NCI-H1048 (cell line): ENCODE results near the gene ARMCX2.
"Not testable (repeated sequence)": the region's sequence is repeated elsewhere in the genome, so short reads cannot be mapped to it uniquely, and the experiment has no call there.

Experiments
- DNase-seq: peaks from one replicate; lab custom pipeline; 2025; lab: John Stamatoyannopoulos, UW

Gene ARMCX2

DNA sequence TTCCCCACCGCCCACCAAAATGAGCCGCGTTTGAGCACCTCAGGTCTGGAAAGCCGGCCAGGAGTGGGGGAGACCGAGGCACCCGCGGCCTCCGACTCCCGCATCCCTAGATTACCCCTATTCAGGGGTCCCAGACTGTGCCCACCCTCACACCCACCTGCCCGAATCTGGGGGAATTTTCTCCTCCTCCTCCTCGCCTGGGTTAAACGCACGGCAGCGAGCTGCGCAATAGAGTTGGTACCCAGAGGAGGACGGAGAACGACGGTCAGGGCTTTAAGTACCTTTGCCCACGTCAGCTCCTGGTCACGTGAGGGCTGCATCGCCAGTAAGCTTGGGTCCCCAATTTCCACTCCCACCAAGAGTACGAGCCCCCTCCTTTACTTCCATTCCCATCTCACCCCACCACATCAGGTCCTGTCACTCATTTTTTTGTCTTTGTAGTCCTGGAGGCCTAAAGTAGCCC lies at the start of gene ARMCX2:
TSS of gene ARMCX2 (minus strand) at position 250 of the 463 bp plus-strand sequence. CDS start 2,262 bp downstream, outside the sequence.
- DNase-seq, result no peak

DNA sequence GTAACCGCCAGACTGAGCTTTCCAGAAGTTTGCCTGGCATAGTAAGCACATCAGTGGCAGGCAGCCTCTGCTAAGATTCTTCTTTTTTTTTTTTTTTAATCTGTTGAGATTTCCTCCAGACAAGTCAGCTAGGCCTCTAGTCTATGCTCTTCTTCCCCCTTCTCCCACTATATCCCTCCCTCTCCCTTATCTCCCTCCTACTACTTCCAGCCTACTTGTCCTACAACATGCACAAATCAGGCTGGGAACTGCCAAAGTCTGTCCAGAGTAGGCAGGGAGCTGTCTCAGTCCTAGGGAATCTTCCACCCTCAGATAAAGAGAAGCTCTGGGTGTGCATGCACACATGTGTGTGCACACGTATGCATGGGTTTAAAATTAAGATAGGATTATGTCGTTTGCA lies 49.7 kb upstream of the ARMCX2 start:
- no peak for DNase-seq

- DNase-seq, result no peak
These were observed 48.5 kb upstream of the ARMCX2 start for GRCh38 chrX:101708163-101708562.

DNA sequence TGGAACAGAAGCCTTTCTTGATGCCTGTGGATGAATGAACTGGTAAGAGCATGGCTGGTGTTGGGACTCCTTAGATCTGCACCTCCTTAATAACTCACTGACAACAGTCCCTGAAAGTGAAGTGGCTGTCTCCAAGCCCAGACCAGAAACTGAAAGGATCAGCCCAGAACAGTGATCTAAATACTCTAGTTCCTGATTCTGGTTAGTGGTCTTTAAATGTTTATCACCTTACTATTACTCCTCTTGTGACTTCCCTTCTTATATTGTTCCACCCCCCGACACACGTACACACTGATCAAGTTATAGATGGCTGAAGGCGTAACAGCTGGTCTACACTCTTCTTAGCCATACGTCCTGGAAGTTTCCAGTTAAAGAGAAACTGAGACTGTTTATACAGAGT lies 33.8 kb upstream of the ARMCX2 start:
- no peak for DNase-seq

DNA sequence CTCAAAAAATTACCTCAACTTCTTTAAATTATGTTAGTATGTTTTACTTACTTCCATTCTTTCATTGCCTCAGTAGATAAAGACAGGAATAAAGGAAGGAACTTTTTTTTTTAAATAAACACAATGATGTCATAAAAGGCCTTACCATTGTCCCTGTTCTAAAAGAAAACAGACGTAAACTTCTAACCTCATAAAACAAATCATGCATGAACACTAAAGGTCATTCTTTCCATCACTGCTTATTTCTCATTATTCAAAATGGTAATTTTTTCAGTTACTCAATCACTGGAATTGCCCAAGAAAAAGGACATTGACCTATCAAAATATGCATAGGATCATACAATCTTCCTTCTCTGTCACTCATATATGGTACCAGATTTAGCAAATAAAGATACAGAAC lies 32.2 kb upstream of the ARMCX2 start:
- no peak for DNase-seq

DNA sequence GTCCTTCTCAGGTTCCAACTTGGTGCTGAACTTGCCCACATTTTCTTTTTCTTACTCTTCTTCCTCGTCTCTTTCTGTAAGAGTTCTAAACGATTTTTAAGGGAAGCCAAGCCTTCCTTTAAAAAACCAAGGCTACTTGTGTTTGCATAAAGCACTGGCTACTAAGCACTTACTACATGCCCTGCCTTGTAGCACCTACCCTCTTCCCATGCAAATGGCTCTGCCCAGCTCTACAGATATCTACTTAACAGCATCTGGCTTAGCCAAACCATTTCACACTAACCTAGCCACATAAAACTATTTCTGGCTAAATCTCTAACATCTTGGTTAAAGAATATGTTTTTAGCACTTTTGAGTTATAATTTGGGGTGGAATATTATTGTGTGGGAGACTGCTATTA lies 26.9 kb upstream of the ARMCX2 start:
- no peak for DNase-seq

- DNase-seq, result no peak
These were observed 26.3 kb upstream of the ARMCX2 start for GRCh38 chrX:101685923-101686322.

DNA sequence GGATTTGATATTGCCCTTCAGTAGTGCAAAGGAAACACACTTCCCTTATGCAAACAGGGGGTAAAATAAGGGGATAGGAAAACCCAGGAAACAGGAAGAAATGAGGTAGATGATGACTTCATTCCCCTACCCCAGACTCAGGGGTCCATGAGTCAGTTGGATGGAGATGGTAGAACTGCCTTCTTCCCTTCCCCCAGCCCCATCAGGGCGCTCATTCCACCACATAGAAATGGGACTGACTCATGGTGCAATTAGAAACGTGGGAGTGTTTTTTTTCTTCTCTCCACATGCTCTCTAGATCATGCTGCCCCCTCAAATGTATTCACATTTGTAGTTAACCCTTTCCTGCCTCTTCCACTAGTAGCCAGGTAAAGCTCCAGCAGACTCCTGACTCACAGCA lies 23.1 kb upstream of the ARMCX2 start:
- no peak for DNase-seq

- DNase-seq, result no peak
These were observed 17.4 kb upstream of the ARMCX2 start for GRCh38 chrX:101677028-101677427.

GRCh38 chrX:101676571-101676970 lies 16.9 kb upstream of the ARMCX2 start:
- DNase-seq, result no peak

- DNase-seq, result no peak
These were observed 8.5 kb upstream of the ARMCX2 start for GRCh38 chrX:101668143-101668542.

GRCh38 chrX:101658661-101659491 lies 774 bp downstream of the ARMCX2 start:
- DNase-seq, result no peak

GRCh38 chrX:101657495-101657894 lies 2.2 kb downstream of the ARMCX2 start:
- DNase-seq, result no peak

DNA sequence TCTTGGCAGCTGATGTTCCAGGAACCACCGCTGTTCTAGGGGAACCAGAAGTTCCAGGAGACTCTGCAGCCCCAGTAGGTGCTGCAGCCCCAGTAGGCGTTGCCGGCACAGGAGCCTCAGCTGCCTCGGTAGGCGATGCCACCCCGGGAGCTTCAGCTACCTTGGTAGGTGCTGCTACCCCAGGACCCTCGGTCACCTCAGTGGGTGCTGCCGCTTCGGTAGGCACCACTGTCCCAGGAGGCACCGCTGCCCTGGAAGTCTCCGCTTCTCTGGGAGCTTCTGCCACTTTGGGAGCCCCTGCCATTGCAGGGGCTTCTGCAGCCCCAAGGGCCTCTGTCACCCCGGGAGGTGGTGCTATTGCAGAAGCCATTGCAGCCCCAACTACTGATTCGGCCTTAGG lies 2.8 kb downstream of the ARMCX2 start:
- no peak for DNase-seq

DNA sequence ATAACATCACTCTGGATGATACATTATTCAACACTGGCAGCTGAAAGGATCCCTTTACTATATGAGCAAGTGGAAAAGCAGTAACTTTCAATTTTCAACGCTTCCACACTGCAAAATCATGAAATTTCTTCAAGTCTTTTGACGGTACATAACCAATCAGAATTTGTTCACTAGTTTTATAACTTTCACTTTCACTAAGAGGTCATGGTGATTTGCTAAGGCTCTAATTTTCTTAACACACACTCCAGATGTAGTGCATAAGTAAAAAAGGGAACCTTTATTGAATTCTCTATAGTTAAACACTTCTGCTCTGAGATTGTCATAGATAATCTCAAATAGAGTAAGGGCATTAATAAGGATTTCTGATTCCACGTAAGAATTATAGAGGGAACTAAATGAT lies 4.1 kb downstream of the ARMCX2 start:
- DNase-seq, result no peak

GRCh38 chrX:101647716-101648115 lies 11.9 kb downstream of the ARMCX2 start:
- not testable (repeated sequence) for DNase-seq

DNA sequence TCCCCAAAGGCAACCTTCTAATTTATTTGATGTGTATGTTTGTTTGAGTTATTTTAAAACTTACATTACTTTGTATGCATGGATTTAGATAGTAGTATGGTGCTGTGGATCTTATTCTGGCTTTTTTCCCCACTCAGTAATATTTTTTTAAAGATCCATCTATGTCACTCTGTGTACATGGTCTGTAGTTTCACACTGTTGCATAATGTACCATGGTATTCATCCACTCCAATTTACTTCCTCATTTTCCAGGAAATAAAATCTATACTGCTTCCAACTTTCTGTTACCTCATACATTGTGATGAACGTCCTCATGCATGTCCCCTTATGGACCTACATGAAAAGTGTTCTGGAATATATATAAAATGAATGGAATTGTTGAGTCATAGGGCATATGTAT lies 17.6 kb downstream of the ARMCX2 start:
- no peak for DNase-seq

DNA sequence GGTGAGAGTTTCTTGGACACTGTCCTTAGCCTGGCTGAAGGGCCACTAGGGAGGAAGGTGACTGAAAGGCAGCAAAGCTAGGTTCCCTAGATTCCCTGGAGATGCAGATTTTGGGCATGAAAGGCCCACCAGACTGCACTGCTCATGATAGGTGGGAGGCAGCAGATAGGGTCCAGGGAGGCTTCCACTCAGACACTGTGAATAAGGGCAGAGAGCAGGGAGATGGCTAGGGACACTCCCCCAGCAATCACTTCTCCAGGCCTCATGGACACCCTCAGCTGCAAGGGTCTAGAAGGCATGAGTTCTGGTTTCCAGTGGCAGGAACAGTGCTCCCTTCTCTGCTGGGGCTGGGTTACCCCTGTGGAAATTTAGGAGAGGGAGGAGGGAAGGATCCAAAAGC lies 20.1 kb downstream of the ARMCX2 start:
- no peak for DNase-seq

- no peak for DNase-seq
These were observed 40.3 kb downstream of the ARMCX2 start for GRCh38 chrX:101619364-101619763.

- DNase-seq, result peak; percentile 6
These were observed 42.1 kb downstream of the ARMCX2 start, which contains the start of gene ARMCX6 for GRCh38 chrX:101617211-101618191. TSS of gene ARMCX6 (minus strand) at chrX:101618000. CDS start at chrX:101616620, 1,380 bp downstream.

DNA sequence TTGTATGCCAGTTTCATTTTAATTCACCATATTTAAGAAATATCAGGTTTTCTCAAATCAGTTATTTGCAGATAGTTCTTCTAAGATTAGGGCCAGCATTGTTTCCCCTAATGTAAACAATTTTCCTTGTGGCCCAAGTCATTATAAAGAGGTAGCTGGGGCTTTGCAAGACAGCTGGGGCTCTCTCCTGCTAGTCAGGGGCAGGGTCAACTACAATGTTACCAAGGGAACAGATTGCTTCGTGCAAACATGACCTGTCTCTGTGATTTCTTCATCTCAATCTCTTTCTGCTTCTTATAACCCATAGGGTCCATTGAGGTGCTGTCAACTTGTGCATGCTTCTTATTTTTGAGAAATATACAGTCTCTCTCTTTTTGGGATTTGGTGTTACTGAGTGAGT lies 53.9 kb downstream of the ARMCX2 start:
- no peak for DNase-seq
